ENCODE measurements around the gene ST8SIA2.

DNA sequence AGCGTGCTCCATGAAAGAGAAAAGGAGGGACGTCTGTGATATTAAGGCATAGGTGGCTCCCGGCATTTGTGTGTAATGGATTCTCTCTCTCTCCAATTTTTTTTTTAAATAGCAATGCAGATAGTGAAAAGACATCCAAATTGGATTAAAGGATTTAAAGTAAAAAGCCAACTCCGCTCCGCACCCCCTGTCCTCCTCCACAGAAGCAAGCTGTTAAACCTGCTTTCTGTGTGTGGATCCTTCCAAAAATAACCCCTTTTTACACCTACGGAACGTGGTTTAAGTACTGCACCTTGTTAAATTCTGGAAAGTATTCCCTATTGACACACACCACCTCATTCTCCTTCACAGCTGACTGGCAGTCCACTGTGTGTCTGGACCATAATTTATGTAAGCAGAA, 61.6 kb downstream of the ST8SIA2 start:
- TF ChIP-seq POLR2AphosphoS5 (IDR thresholded peaks at IDR 0.05) (no peak), POLR2A (IDR thresholded peaks at IDR 0.05) (no peak), EP300 (IDR thresholded peaks at IDR 0.05) (no peak)
- TF ChIP-seq, protein P1, sequence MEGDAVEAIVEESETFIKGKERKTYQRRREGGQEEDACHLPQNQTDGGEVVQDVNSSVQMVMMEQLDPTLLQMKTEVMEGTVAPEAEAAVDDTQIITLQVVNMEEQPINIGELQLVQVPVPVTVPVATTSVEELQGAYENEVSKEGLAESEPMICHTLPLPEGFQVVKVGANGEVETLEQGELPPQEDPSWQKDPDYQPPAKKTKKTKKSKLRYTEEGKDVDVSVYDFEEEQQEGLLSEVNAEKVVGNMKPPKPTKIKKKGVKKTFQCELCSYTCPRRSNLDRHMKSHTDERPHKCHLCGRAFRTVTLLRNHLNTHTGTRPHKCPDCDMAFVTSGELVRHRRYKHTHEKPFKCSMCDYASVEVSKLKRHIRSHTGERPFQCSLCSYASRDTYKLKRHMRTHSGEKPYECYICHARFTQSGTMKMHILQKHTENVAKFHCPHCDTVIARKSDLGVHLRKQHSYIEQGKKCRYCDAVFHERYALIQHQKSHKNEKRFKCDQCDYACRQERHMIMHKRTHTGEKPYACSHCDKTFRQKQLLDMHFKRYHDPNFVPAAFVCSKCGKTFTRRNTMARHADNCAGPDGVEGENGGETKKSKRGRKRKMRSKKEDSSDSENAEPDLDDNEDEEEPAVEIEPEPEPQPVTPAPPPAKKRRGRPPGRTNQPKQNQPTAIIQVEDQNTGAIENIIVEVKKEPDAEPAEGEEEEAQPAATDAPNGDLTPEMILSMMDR (IDR thresholded peaks at IDR 0.05): no peak

Data from gastroesophageal sphincter (tissue), 3 donors.